HG03064 (cell line): ENCODE results near the gene LRRC8B.
"Not testable (repeated sequence)": the region's sequence is repeated elsewhere in the genome, so short reads cannot be mapped to it uniquely, and the experiment has no call there.

Source experiments
- ATAC-seq: cut with Tn5 transposase; IDR thresholded peaks from one replicate; pipeline ENCODE4 v1.9.1; 2021; ENCODE audit warnings: low read depth; ENCODE audit not compliant: unreplicated experiment

The LRRC8B gene

GRCh38 chr1:89629600-89629999 lies 105.0 kb downstream of the LRRC8B start:
- not testable (repeated sequence) for ATAC-seq

DNA sequence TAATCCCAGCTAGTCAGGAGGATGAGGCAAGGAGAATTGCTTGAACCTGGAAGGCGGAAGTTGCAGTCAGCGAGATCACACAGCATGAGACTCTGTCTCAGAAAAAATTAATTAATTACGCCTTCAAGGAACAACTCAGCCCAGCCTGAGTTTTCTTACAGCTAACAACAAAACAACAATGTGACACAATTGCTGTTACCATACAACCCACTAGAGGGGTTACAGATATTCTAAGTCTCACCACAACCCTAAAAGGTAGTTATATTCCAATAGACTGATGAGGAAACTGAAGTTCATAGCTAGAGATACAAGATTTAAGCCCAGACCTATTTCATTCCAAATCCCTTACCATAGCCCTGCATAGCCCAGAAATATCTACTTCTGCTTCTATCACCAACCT lies 105.4 kb downstream of the LRRC8B start:
- ATAC-seq, result no peak

- no peak for ATAC-seq
These were observed 107.4 kb downstream of the LRRC8B start for GRCh38 chr1:89631816-89632656.

- ATAC-seq, result peak; percentile 78
These were observed 108.1 kb downstream of the LRRC8B start, which contains the start of gene LRRC8C for GRCh38 chr1:89632657-89633247. Gene LRRC8C (plus strand): TSS chr1:89633120. CDS start chr1:89686474, 53,354 bp downstream.

DNA sequence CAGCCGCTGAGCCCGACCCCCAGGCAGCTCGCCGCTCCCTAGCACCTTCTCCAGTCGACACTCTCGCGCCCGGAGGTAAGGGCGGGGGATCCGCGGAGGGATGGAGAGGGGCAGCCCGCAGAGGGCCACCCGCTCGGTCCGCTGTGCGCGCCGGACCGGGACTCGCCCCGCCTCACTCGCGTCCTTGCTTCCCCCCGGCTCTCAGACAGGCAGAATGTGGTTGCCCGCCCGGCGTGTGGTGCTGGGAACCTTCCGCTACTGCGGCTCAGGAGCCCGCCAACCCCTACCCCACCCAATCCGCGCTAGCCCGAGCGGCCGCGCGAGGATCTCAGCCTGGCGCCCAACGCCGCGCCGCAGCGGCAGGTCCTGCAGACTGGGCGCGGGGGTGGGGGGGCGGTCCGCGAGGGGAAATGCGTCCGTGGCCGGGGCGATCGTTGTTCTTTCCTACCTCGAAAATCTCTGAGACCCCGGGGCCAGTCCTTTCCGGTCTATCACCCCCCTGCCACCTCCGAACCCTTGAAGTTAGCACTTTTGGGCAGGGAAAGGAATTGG lies 108.7 kb downstream of the LRRC8B start:
- peak; percentile 52 for ATAC-seq

GRCh38 chr1:89633800-89634625 lies 109.4 kb downstream of the LRRC8B start:
- no peak for ATAC-seq

DNA sequence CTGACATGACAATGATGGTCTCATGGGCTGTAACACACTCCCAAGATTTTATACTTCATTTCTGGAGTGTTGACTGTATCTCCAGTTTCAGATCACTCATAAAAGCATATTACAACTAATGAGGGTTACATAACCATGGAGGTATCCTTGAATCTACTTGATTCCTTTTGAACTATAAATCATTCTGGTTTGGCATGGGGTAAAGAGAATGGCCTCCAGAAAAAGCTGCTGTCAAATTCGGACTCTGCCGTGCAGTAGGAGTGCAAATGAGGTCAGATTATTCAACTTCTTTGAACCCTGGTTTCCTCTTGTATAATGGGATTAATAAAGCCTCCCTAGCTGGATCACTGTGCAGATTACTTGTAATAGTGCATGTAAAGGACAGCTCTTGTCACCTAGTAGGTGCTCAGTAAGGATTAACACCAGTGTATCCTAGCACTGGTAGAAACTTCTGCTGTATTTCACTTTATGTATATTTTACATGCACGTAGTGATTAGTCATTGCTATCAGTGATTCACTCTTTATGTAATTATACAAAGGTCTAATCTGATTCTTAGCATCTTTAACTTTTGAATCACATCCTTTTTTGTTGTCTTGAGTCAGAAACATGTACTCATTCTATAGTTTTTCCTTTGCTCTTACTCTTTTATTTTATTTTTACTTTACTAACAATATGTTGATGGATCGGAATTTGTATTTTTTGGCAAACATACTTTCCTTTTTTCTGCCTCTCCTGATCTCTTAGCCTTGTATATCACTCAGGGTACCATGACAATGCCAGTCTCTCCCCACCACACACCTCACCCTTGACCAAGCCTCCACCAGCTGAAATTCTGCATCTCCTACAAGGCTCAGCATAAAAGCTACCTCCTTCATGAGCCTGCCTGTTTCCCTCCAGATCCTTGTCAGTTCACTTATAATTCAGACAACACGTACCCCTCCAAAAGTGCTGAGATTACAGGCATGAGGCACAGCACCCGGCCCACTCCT lies 111.5 kb downstream of the LRRC8B start:
- no peak for ATAC-seq

- ATAC-seq, result no peak
These were observed 112.9 kb downstream of the LRRC8B start for GRCh38 chr1:89637496-89637895.

GRCh38 chr1:89640440-89640839 lies 115.8 kb downstream of the LRRC8B start:
- ATAC-seq, result no peak

DNA sequence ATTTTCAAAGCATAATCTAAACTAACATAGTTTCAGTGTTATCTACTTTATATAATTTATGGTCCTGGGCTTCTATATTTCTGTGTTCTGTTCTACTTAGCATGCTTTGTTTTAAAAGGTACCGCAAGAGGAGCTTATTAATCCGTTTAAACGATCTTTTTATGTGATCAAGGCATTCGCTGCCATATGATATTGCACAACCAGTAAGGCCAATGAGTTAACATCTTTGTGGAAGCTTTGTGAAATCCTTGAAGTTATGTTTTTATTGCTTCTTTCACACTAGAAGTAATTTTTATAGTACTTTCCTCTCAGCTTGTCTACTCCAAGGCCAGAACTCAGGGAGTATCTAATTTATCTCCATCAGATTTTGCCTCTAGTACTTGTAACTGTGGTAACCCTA lies 117.2 kb downstream of the LRRC8B start:
- no peak for ATAC-seq

GRCh38 chr1:89643577-89643976 lies 118.9 kb downstream of the LRRC8B start:
- ATAC-seq, result no peak

- no peak for ATAC-seq
These were observed 119.6 kb downstream of the LRRC8B start for GRCh38 chr1:89644119-89644814.

DNA sequence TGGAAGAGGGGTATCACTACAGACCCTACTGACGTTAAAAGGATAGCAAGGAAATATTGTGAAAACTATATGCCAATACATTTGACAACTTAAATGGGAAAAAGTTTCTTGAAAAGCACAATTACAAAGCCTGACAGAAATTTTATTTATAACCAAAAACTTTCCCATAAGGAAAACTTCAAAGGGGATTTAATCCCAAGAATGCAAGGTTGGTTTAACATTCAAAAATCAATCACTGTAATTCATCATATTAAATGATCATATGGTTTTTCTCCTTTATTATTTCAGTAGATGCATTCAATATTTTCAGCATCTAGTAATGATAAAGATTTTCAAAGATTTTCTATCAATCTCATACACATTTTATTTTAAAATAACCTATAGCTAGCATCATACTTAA lies 121.6 kb downstream of the LRRC8B start:
- no peak for ATAC-seq
